A549 (cell line): ENCODE measurements around the gene TMIGD3. TPM values are rescaled to one million over a fixed set of nuclear protein-coding genes. Genes with fewer than 3 reads are reported as not detected.

Experiments
- ATAC-seq, 2 experiments: fragments of 200-7000 bp in 1 of 2; fragments of >200 bp in 1 of 2; cut with Nextera tagmentation in 1 of 2; cut with Tn5 transposase in 1 of 2; 3 replicates each; pipeline versions ENCODE4 v1.8.0 to v1.9.1; 2018 to 2020; ENCODE audit warnings: mild to moderate bottlenecking in 1 of 2, moderate library complexity in 1 of 2
- CTCF ChIA-PET: fragments of 300-600 bp; sonication (Branson Sonifier 250); formaldehyde crosslinking; extraction: SDS; loops from one replicate; lab custom pipeline; 2021; ENCODE audit warnings: antibody characterized with exemption, inconsistent platforms; lab: Yijun Ruan, JAX
- POLR2A ChIA-PET: fragments of 350-600 bp; formaldehyde crosslinking; extraction: SDS; loops from one replicate; lab custom pipeline; 2021; ENCODE audit warnings: antibody characterized with exemption, inconsistent platforms; lab: Yijun Ruan, JAX
- DNase-seq, 2 experiments: peaks; one replicate each; pipeline versions ENCODE4 v3.0.0 to v3.0.0-alpha.2; 2011 to 2016; ENCODE audit warnings: low read depth in 1 of 2, low spot score in 1 of 2
- FAIRE-seq: peaks from 2 replicates; lab custom pipeline; 2011; peaks lifted over from hg19 to GRCh38; lab: Jason Lieb, UNC
- H3K27ac ChIP-seq, 2 experiments: fragments of >200 bp; sonication (Bioruptor Twin); formaldehyde crosslinking; 3 replicates each; pipeline ENCODE4 v1.5.1; 2016 to 2017
- H3K4me1 ChIP-seq: fragments of >200 bp; sonication (Bioruptor Twin); formaldehyde crosslinking; 3 replicates; pipeline ENCODE4 v1.6.1; 2016
- H3K4me2 ChIP-seq: fragments of >200 bp; sonication (Bioruptor Twin); formaldehyde crosslinking; 3 replicates; pipeline ENCODE4 v1.6.1; 2016
- H3K4me3 ChIP-seq: fragments of >200 bp; sonication (Bioruptor Twin); formaldehyde crosslinking; 3 replicates; pipeline ENCODE4 v1.5.1; 2016
- H3K9me3 ChIP-seq: fragments of >200 bp; sonication (Bioruptor Twin); formaldehyde crosslinking; 3 replicates; pipeline ENCODE4 v1.6.1; 2016
- CBX2 ChIP-seq: fragments of 200-600 bp; sonication (generic); IDR thresholded peaks from 2 replicates; pipeline ENCODE4 v1.6.1; 2016; ENCODE audit warnings: low read depth, mild to moderate bottlenecking, borderline replicate concordance
- CEBPB ChIP-seq, 2 experiments: fragments of >200 bp in 1 of 2; sonication (Bioruptor Twin) in 1 of 2; formaldehyde crosslinking in 1 of 2; IDR thresholded peaks; 2 replicates each; pipeline ENCODE4 v1.6.1; 2012 to 2016
- EHMT2 ChIP-seq: fragments of 200-600 bp; sonication (generic); IDR thresholded peaks from 2 replicates; pipeline ENCODE4 v1.6.1; 2016; ENCODE audit warnings: antibody characterized with exemption, low read depth, mild to moderate bottlenecking, moderate library complexity
- EP300 ChIP-seq, 2 experiments: fragments of >200 bp; sonication (Bioruptor Twin); formaldehyde crosslinking; IDR thresholded peaks; 2 replicates in 1 of 2; 3 replicates in 1 of 2; pipeline ENCODE4 v1.6.1; 2016 to 2017
- GATA3 ChIP-seq: IDR thresholded peaks from 2 replicates; pipeline ENCODE4 v1.6.1; 2012; ENCODE audit warnings: borderline replicate concordance
- HOXA7 ChIP-seq: fragments of 250-450 bp; sonication (Bioruptor Pico); IDR thresholded peaks from 2 replicates; pipeline ENCODE4 v1.5.0; 2020; ENCODE audit warnings: mild to moderate bottlenecking, moderate library complexity
- HOXB5 ChIP-seq: fragments of 250-450 bp; sonication (Bioruptor Pico); IDR thresholded peaks from 2 replicates; pipeline ENCODE4 v1.5.0; 2020; ENCODE audit warnings: mild to moderate bottlenecking, moderate library complexity
- JUN ChIP-seq, 2 experiments: fragments of >200 bp; sonication (Bioruptor Twin); formaldehyde crosslinking; IDR thresholded peaks; 2 replicates in 1 of 2; 3 replicates in 1 of 2; pipeline ENCODE4 v1.6.1; 2016 to 2017
- JUNB ChIP-seq: fragments of >200 bp; sonication (Bioruptor Twin); formaldehyde crosslinking; IDR thresholded peaks from 2 replicates; pipeline ENCODE4 v1.6.1; 2016
- MAFK ChIP-seq: fragments of 450-650 bp; IDR thresholded peaks from 2 replicates; pipeline ENCODE4 v1.6.1; 2014; ENCODE audit not compliant: partially characterized antibody
- NFE2L2 ChIP-seq: fragments of 150-350 bp; conservative IDR thresholded peaks from 2 replicates; pipeline ENCODE4 v1.6.1; 2014; ENCODE audit warnings: low read length
- NPAS2 ChIP-seq: fragments of 250-450 bp; sonication (Bioruptor Pico); IDR thresholded peaks from 2 replicates; pipeline ENCODE4 v1.8.0; 2022; ENCODE audit warnings: mild to moderate bottlenecking, moderate library complexity, borderline replicate concordance
- NR3C1 ChIP-seq: fragments of >200 bp; sonication (Bioruptor Twin); formaldehyde crosslinking; IDR thresholded peaks from 3 replicates; pipeline ENCODE4 v1.6.1; 2017
- RAD21 ChIP-seq, 2 experiments: fragments of >200 bp in 1 of 2; sonication (Bioruptor Twin) in 1 of 2; formaldehyde crosslinking in 1 of 2; IDR thresholded peaks in 1 of 2; conservative IDR thresholded peaks in 1 of 2; 2 replicates in 1 of 2; 3 replicates in 1 of 2; pipeline ENCODE4 v1.6.1; 2012 to 2018; ENCODE audit warnings: inconsistent platforms in 1 of 2
- RARB ChIP-seq: fragments of 250-450 bp; sonication (Bioruptor Pico); IDR thresholded peaks from 2 replicates; pipeline ENCODE4 v1.8.0; 2021; ENCODE audit warnings: mild to moderate bottlenecking, moderate library complexity
- RNF2 ChIP-seq: fragments of 200-600 bp; sonication (generic); IDR thresholded peaks from 2 replicates; pipeline ENCODE4 v1.6.1; 2016; ENCODE audit warnings: low read depth, mild to moderate bottlenecking, antibody characterized with exemption, moderate library complexity, borderline replicate concordance
- TFCP2L1 ChIP-seq: fragments of 250-450 bp; sonication (Bioruptor Pico); IDR thresholded peaks from 2 replicates; pipeline ENCODE4 v1.5.0; 2021; ENCODE audit warnings: mild to moderate bottlenecking
- ZFP36 ChIP-seq: fragments of 450-650 bp; IDR thresholded peaks from 2 replicates; pipeline ENCODE4 v1.6.1; 2014; ENCODE audit warnings: borderline replicate concordance; ENCODE audit not compliant: partially characterized antibody
- ZNF302 ChIP-seq: fragments of 250-450 bp; sonication (Bioruptor Pico); IDR thresholded peaks from 2 replicates; pipeline ENCODE4 v1.9.0; 2021; ENCODE audit warnings: inconsistent platforms, mild to moderate bottlenecking, moderate library complexity
- WGBS: methylation state at CpG from one replicate; pipeline ENCODE4 v1.1.6; 2017; ENCODE audit errors: missing lambda C conversion rate; 5-methylcytosine and 5-hydroxymethylcytosine counted together
- polyA plus RNA-seq, 4 experiments: library from polyadenylated mRNA; depleted of rRNA in 3 of 4; stranded (reverse); fragments of >200 nt; fragmentation: RNase III in 1 of 4; extraction: RNeasy Plus Mini Kit Qiagen cat#74134 plus additional on column Dnase treatment in 1 of 4; gene quantifications; 2 replicates in 3 of 4; 3 replicates in 1 of 4; pipeline ENCODE4 v1.2.3, GENCODE V29; 2011 to 2017
- small RNA-seq, 6 experiments: library from RNA; depleted of rRNA; stranded (forward); fragments of <200 nt; gene quantifications; one replicate each; pipeline ENCODE3, GENCODE V24; 2012
- TF ChIP-seq, protein P1 (sequence below): fragments of 250-450 bp; sonication (Bioruptor Pico); IDR thresholded peaks from 2 replicates; pipeline ENCODE4 v1.5.0; 2021; ENCODE audit warnings: mild to moderate bottlenecking, moderate library complexity, borderline replicate concordance
- TF ChIP-seq, protein P2 (sequence below): fragments of >200 bp; sonication (Bioruptor Twin); formaldehyde crosslinking; IDR thresholded peaks from 3 replicates; pipeline ENCODE4 v1.5.1; 2016
- TF ChIP-seq, protein P3 (sequence below): fragments of 250-450 bp; sonication (Bioruptor Pico); IDR thresholded peaks from 2 replicates; pipeline ENCODE4 v1.5.0; 2020; ENCODE audit warnings: low read depth, mild to moderate bottlenecking, moderate library complexity

Gene TMIGD3
- polyA plus RNA-seq, 2 of the 4 experiments (the other 2 are of a cell fraction): not detected

DNA sequence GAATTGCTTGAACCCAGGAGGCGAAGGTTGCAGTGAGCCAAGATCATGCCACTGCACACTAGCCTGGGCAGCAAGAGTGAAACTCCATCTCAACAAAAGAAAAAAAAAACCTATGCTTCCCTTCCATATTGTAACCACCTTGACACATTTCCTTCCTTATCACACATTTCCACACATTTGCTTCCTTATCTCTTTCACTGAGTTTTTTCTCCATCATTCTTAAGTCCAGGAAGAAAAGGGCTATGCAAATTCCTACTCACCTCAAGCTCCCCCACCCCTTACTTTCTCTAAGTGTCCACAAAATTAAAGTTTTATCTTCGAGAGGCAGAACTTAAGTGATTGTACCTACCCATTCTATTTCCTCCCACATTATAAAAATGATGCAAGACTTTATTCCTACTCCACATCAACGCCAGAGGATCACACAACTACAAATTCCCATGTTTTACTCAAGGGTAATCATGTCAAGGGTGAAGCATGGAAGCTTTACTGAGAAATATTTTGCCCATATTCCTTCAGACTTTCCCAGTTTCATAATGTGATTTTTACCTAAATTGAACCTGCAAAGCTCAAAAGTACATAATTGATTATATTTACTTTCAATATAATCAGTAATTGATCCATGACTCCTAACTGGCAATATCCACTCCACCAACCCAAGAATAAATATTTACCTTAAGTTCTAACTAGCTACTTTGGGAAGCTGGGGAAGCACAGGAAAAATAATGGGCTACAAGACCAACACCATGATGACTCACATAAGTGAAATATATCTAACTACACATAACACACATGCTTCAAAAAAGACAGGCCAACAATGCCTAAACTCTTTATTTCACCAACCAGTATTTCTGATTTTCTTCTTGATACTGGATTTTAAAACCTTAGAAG is 63.7 kb downstream of the TMIGD3 start:
- FAIRE-seq (no peak), ATAC-seq (no peak)
- Histone ChIP-seq H3K9me3 (no peaks in the 10 kb centered on the region), H3K27ac (no peak overlapping the region), H3K4me1 (no peaks in the 10 kb centered on the region), H3K4me3 (no peak overlapping the region)
- WGBS: 95% methylated on average over 3 of the region's 3 CpGs
- no peak for TF ChIP-seq RNF2
- no peak for TF ChIP-seq GATA3
- TF ChIP-seq, protein P1, sequence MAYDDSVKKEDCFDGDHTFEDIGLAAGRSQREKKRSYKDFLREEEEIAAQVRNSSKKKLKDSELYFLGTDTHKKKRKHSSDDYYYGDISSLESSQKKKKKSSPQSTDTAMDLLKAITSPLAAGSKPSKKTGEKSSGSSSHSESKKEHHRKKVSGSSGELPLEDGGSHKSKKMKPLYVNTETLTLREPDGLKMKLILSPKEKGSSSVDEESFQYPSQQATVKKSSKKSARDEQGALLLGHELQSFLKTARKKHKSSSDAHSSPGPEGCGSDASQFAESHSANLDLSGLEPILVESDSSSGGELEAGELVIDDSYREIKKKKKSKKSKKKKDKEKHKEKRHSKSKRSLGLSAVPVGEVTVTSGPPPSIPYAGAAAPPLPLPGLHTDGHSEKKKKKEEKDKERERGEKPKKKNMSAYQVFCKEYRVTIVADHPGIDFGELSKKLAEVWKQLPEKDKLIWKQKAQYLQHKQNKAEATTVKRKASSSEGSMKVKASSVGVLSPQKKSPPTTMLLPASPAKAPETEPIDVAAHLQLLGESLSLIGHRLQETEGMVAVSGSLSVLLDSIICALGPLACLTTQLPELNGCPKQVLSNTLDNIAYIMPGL (CRISPR knock-in tag): no peak
- no peak for TF ChIP-seq NPAS2 (CRISPR knock-in tag)
- no peak for TF ChIP-seq CBX2
- no peak for TF ChIP-seq EHMT2
- TF ChIP-seq NFE2L2: no peak
- TF ChIP-seq, protein P2, sequence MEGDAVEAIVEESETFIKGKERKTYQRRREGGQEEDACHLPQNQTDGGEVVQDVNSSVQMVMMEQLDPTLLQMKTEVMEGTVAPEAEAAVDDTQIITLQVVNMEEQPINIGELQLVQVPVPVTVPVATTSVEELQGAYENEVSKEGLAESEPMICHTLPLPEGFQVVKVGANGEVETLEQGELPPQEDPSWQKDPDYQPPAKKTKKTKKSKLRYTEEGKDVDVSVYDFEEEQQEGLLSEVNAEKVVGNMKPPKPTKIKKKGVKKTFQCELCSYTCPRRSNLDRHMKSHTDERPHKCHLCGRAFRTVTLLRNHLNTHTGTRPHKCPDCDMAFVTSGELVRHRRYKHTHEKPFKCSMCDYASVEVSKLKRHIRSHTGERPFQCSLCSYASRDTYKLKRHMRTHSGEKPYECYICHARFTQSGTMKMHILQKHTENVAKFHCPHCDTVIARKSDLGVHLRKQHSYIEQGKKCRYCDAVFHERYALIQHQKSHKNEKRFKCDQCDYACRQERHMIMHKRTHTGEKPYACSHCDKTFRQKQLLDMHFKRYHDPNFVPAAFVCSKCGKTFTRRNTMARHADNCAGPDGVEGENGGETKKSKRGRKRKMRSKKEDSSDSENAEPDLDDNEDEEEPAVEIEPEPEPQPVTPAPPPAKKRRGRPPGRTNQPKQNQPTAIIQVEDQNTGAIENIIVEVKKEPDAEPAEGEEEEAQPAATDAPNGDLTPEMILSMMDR: no peak
- no peak for TF ChIP-seq TFCP2L1 (CRISPR knock-in tag)
- TF ChIP-seq JUN (IDR thresholded peaks at IDR 0.05): no peak
- no peak for TF ChIP-seq JUNB
- TF ChIP-seq, protein P3, sequence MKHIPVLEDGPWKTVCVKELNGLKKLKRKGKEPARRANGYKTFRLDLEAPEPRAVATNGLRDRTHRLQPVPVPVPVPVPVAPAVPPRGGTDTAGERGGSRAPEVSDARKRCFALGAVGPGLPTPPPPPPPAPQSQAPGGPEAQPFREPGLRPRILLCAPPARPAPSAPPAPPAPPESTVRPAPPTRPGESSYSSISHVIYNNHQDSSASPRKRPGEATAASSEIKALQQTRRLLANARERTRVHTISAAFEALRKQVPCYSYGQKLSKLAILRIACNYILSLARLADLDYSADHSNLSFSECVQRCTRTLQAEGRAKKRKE: no peak
- no peak for TF ChIP-seq RAD21 (conservative IDR thresholded peaks at IDR 0.05 in 1 of 2, IDR thresholded peaks at IDR 0.05 in 1 of 2)
- no peak for TF ChIP-seq RARB (CRISPR knock-in tag)
- TF ChIP-seq HOXB5 (CRISPR knock-in tag): no peak
- TF ChIP-seq MAFK: no peak
- no peak for TF ChIP-seq EP300 (IDR thresholded peaks at IDR 0.05)
- TF ChIP-seq, all 56 proteins: peak for 0
- POLR2A ChIA-PET: no interaction called here
- CTCF ChIA-PET: interaction anchor here (0.8 to 1.7 kb wide), 3 partner anchors 8 to 76 kb away, joined by 3 to 6 read pairs (median 4); no protein-coding TSS in a partner anchor
- H3K4me2 ChIP-seq: no peak overlapping the region
- DNase-seq: no peak

DNA sequence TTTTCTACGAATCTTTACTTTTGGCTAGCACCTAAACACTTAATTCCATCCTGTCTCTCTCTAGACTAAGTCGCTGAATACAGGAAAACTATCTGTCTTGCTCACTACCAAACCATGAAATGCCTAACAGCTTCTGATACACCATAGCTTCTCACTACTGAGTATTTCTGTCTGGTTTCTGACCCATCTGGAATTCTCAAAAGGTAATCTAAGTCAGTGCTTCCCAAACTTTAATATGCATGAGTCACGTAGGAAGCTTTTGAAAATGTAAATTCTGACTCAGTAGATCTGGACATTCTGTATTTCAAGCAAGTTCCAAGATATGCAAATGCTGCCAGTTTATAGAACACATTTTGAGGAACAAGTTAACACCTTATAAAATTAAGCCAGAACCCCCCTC is 66.7 kb downstream of the TMIGD3 start:
- 95% methylated on average over 3 of the region's 3 CpGs for WGBS
- FAIRE-seq: no peak

More for the DNA sequence above, 66.7 kb downstream of the TMIGD3 start:
- Histone ChIP-seq H3K27ac (no peak overlapping the region), H3K9me3 (no peaks in the 10 kb centered on the region), H3K4me1 (no peaks in the 10 kb centered on the region), H3K4me3 (no peak overlapping the region)
- POLR2A ChIA-PET: no interaction called here
- DNase-seq (no peak), ATAC-seq (no peak)
- TF ChIP-seq NR3C1: no peak
- no peak for TF ChIP-seq CEBPB (IDR thresholded peaks at IDR 0.05)
- TF ChIP-seq ZNF302 (CRISPR knock-in tag): no peak
- TF ChIP-seq ZFP36: no peak
- TF ChIP-seq HOXA7 (CRISPR knock-in tag): no peak
- no peak for TF ChIP-seq NFE2L2
- TF ChIP-seq EP300 (IDR thresholded peaks at IDR 0.05): no peak
- TF ChIP-seq, all 56 proteins: peak for 0
- CTCF ChIA-PET: no interaction called here
- no peak overlapping the region for H3K4me2 ChIP-seq

Small RNA genes within 50 kb of the gene (small RNA-seq; reads per million reads assigned to genes)
- gene RF00019 (0 reads per million in 6 experiments), gene RNU6-792P (0 to 37.9 (median 0.99) reads per million in 6 experiments)

Other genes starting within 250 kb of the TMIGD3 start
- gene CHIA, start 212.8 kb downstream of the TMIGD3 start, polyA plus RNA-seq (2011; rRNA removed): not detected in 2 replicates
- gene CHIA, start 212.8 kb downstream of the TMIGD3 start, polyA plus RNA-seq (2017; fragmentation: RNase III; extraction: RNeasy Plus Mini Kit Qiagen cat#74134 plus additional on column Dnase treatment): not detected in 3 replicates
- gene OVGP1, start 75.9 kb downstream of the TMIGD3 start, polyA plus RNA-seq (2011; rRNA removed): 2.1 and 3.3 TPM in 2 replicates
- gene OVGP1, start 75.9 kb downstream of the TMIGD3 start, polyA plus RNA-seq (2017; fragmentation: RNase III; extraction: RNeasy Plus Mini Kit Qiagen cat#74134 plus additional on column Dnase treatment): 0.29 to 0.55 TPM (median 0.52 TPM) in 3 replicates
- 122 and 157 TPM in 2 replicates for gene WDR77, start 54.4 kb downstream of the TMIGD3 start, polyA plus RNA-seq (2011; rRNA removed)
- gene WDR77, start 54.4 kb downstream of the TMIGD3 start, polyA plus RNA-seq (2017; fragmentation: RNase III; extraction: RNeasy Plus Mini Kit Qiagen cat#74134 plus additional on column Dnase treatment): 53.0 to 60.0 TPM (median 53.8 TPM) in 3 replicates
- 300 TPM in 2 replicates for gene ATP5PB, start 54.2 kb downstream of the TMIGD3 start, polyA plus RNA-seq (2011; rRNA removed)
- 261 to 328 TPM (median 275 TPM) in 3 replicates for gene ATP5PB, start 54.2 kb downstream of the TMIGD3 start, polyA plus RNA-seq (2017; fragmentation: RNase III; extraction: RNeasy Plus Mini Kit Qiagen cat#74134 plus additional on column Dnase treatment)
- gene C1orf162, start 29.6 kb downstream of the TMIGD3 start, polyA plus RNA-seq (2011; rRNA removed): 0.28 and 0.46 TPM in 2 replicates
- gene C1orf162, start 29.6 kb downstream of the TMIGD3 start, polyA plus RNA-seq (2017; fragmentation: RNase III; extraction: RNeasy Plus Mini Kit Qiagen cat#74134 plus additional on column Dnase treatment): 0.16 to 0.17 TPM (median 0.17 TPM) in 3 replicates
- not detected in 2 replicates for gene ADORA3, start within 50 bp of the TMIGD3 start, polyA plus RNA-seq (2011; rRNA removed)
- not detected in 3 replicates for gene ADORA3, start within 50 bp of the TMIGD3 start, polyA plus RNA-seq (2017; fragmentation: RNase III; extraction: RNeasy Plus Mini Kit Qiagen cat#74134 plus additional on column Dnase treatment)
- gene RAP1A, start 116.2 kb upstream of the TMIGD3 start, polyA plus RNA-seq (2011; rRNA removed): 32.8 and 39.8 TPM in 2 replicates
- 33.4 to 37.3 TPM (median 37.1 TPM) in 3 replicates for gene RAP1A, start 116.2 kb upstream of the TMIGD3 start, polyA plus RNA-seq (2017; fragmentation: RNase III; extraction: RNeasy Plus Mini Kit Qiagen cat#74134 plus additional on column Dnase treatment)
- 1.2 TPM in 2 replicates for gene INKA2, start 235.8 kb upstream of the TMIGD3 start, polyA plus RNA-seq (2011; rRNA removed)
- gene INKA2, start 235.8 kb upstream of the TMIGD3 start, polyA plus RNA-seq (2017; fragmentation: RNase III; extraction: RNeasy Plus Mini Kit Qiagen cat#74134 plus additional on column Dnase treatment): 1.3 to 2.1 TPM (median 1.8 TPM) in 3 replicates